PC-3 (cell line): ENCODE measurements around the gene PRR12.

Source experiments
- EZH2 ChIP-seq: fragments of 300-600 bp; sonication (generic); IDR thresholded peaks from one replicate; pipeline ENCODE4 v1.6.1; 2017; ENCODE audit warnings: antibody characterized with exemption, mild to moderate bottlenecking, low read length; ENCODE audit not compliant: unreplicated experiment
- TF ChIP-seq, protein P1 (sequence below): fragments of 300-600 bp; sonication (generic); conservative IDR thresholded peaks from 2 replicates; pipeline ENCODE4 v1.5.1; 2017; ENCODE audit warnings: antibody characterized with exemption, low read depth, mild to moderate bottlenecking, low read length

DNA sequence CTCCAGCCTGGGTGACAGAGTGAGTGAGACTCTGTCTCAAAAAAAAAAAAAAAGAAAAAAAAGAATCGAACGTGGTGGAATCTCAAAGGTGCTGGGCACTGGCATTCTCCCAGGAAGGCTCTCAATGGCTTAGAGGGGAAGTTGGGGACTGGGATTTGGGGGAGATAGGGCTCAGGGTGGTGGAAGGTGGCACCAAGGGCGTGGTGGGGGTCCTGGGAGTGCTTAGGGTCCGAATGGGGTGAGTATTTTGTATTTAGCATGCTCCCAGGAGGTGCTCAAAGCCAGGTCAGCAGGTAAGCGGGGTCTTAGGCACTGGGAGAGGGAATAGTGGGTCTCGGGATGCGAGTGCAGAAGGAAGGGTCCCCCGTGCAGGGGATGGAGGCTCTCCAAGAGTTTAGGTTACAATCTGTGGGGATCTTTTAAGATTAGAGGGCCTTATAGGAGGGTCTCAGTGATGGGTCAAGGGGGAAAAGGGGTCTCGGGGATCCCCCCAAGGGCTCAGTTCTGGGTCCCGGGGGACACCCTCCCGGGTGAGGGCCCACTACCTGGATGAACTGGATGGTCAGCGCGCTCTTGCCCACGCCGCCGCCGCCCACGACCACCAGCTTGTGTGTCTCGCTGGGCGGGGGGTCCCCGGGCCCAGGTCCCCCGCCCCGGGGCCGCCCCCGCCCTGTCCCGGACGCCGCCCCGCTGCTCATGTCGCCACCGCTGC is 48.6 kb downstream of the PRR12 start:
- no peak for TF ChIP-seq EZH2
- TF ChIP-seq, protein P1, sequence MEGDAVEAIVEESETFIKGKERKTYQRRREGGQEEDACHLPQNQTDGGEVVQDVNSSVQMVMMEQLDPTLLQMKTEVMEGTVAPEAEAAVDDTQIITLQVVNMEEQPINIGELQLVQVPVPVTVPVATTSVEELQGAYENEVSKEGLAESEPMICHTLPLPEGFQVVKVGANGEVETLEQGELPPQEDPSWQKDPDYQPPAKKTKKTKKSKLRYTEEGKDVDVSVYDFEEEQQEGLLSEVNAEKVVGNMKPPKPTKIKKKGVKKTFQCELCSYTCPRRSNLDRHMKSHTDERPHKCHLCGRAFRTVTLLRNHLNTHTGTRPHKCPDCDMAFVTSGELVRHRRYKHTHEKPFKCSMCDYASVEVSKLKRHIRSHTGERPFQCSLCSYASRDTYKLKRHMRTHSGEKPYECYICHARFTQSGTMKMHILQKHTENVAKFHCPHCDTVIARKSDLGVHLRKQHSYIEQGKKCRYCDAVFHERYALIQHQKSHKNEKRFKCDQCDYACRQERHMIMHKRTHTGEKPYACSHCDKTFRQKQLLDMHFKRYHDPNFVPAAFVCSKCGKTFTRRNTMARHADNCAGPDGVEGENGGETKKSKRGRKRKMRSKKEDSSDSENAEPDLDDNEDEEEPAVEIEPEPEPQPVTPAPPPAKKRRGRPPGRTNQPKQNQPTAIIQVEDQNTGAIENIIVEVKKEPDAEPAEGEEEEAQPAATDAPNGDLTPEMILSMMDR: no peak
